HepG2 (cell line): ENCODE results near the gene PLB1. TPM values are rescaled to one million over a fixed set of nuclear protein-coding genes. Genes with fewer than 3 reads are reported as not detected.

Experiments used
- ATAC-seq: fragments of 200-7000 bp; cut with Tn5 transposase; 3 replicates; pipeline ENCODE4 v1.9.1; 2020; ENCODE audit warnings: mild to moderate bottlenecking, moderate library complexity
- BruUV-seq: library from RNA; stranded (reverse); fragments of 400-500 nt; replicated peaks from 2 replicates; lab custom pipeline; 2021; lab: Mats Ljungman, UMichigan
- CTCF ChIA-PET: fragments of 300-600 bp; formaldehyde crosslinking; extraction: SDS; loops from one replicate; lab custom pipeline; 2021; ENCODE audit warnings: low total read pairs, inconsistent platforms, low intra/inter-chr PET ratio; lab: Yijun Ruan, JAX
- POLR2A ChIA-PET: fragments of 350-600 bp; sonication (Branson Sonifier 250); formaldehyde crosslinking; loops from one replicate; lab custom pipeline; 2020; ENCODE audit warnings: antibody characterized with exemption, inconsistent platforms; lab: Yijun Ruan, JAX
- DNase-seq: peaks from one replicate; pipeline ENCODE4 v3.0.0-alpha.2; 2015; ENCODE audit warnings: low spot score
- FAIRE-seq: peaks from 3 replicates; lab custom pipeline; 2011; peaks lifted over from hg19 to GRCh38; lab: Jason Lieb, UNC
- H2AFZ ChIP-seq: one replicate; pipeline ENCODE4 v1.6.1; 2011; ENCODE audit warnings: low read length, inconsistent platforms
- H3K27ac ChIP-seq: fragments of 300-600 bp; 3 replicates; pipeline ENCODE4 v1.8.0; 2011; ENCODE audit warnings: mixed run types, mild to moderate bottlenecking, mixed read lengths, low read length, inconsistent platforms; ENCODE audit not compliant: insufficient read depth; ENCODE audit errors: extremely low read length
- H3K27me3 ChIP-seq, 2 experiments: fragments of 200-600 bp in 1 of 2; 2 replicates in 1 of 2; 3 replicates in 1 of 2; pipeline versions ENCODE4 v1.6.0 to v1.8.0; 2011; ENCODE audit warnings: low read length in 2 of 2, mild to moderate bottlenecking in 2 of 2, moderate library complexity in 2 of 2, inconsistent platforms in 1 of 2; ENCODE audit not compliant: insufficient read depth in 2 of 2, control insufficient read depth in 1 of 2
- H3K36me3 ChIP-seq, 2 experiments: fragments of 200-600 bp in 1 of 2; replicated peaks in 1 of 2; 2 replicates in 1 of 2; 3 replicates in 1 of 2; pipeline versions ENCODE4 v1.5.1 to v1.8.0; 2011; ENCODE audit warnings: low read length in 2 of 2, inconsistent platforms in 1 of 2; ENCODE audit not compliant: insufficient read depth in 2 of 2, control insufficient read depth in 1 of 2
- H3K4me1 ChIP-seq: 2 replicates; pipeline ENCODE4 v1.5.1; 2012; ENCODE audit warnings: low read length, inconsistent platforms; ENCODE audit not compliant: insufficient read depth
- H3K4me2 ChIP-seq: 2 replicates; pipeline ENCODE4 v1.6.0; 2011; ENCODE audit warnings: low read depth, low read length, inconsistent platforms
- H3K4me3 ChIP-seq, 3 experiments: fragments of 200-600 bp in 1 of 3; sonication (generic), shearing (Covaris generic) in 1 of 3; replicated peaks in 1 of 3; 2 replicates each; pipeline ENCODE4 v1.5.1; 2011 to 2016; ENCODE audit warnings: low read length in 3 of 3, inconsistent platforms in 2 of 3, low read depth in 2 of 3, mild to moderate bottlenecking in 2 of 3, control low read depth in 1 of 3, mixed read lengths in 1 of 3; ENCODE audit not compliant: insufficient read depth in 1 of 3
- H3K79me2 ChIP-seq: one replicate; pipeline ENCODE4 v1.6.1; 2011; ENCODE audit warnings: low read length, inconsistent platforms; ENCODE audit not compliant: insufficient read depth
- H3K9ac ChIP-seq: 2 replicates; pipeline ENCODE4 v1.6.0; 2011; ENCODE audit warnings: mild to moderate bottlenecking, low read depth, low read length, inconsistent platforms; ENCODE audit not compliant: insufficient read depth
- H3K9me3 ChIP-seq: 2 replicates; pipeline ENCODE4 v1.5.1; 2012; ENCODE audit warnings: mild to moderate bottlenecking, low read length
- H4K20me1 ChIP-seq: 2 replicates; pipeline ENCODE4 v1.6.0; 2011; ENCODE audit warnings: inconsistent platforms, mild to moderate bottlenecking, low read length, moderate library complexity; ENCODE audit not compliant: insufficient read depth
- CTCF ChIP-seq: sonication (generic); formaldehyde crosslinking; IDR thresholded peaks from 2 replicates; pipeline ENCODE4 v1.5.0; 2020; ENCODE audit warnings: mild to moderate bottlenecking, missing genetic modification reagents, moderate library complexity
- FOXA1 ChIP-seq, 2 experiments: fragments of 450-650 bp in 1 of 2; sonication (generic) in 1 of 2; formaldehyde crosslinking in 1 of 2; IDR thresholded peaks; 2 replicates each; pipeline versions ENCODE4 v1.4.0 to v1.6.1; 2016 to 2020; ENCODE audit warnings: missing genetic modification reagents in 1 of 2
- GABPB1 ChIP-seq: IDR thresholded peaks from 2 replicates; pipeline ENCODE4 v1.6.1; 2016; ENCODE audit warnings: mild to moderate bottlenecking, missing genetic modification reagents, moderate library complexity, missing compliant biosample characterization
- PBX3 ChIP-seq: sonication (generic); formaldehyde crosslinking; IDR thresholded peaks from 2 replicates; pipeline ENCODE4 v1.8.1; 2023; ENCODE audit warnings: missing genetic modification reagents, inconsistent platforms, borderline replicate concordance
- PHF20 ChIP-seq: sonication (generic); formaldehyde crosslinking; IDR thresholded peaks from 2 replicates; pipeline ENCODE4 v1.5.0; 2020; ENCODE audit warnings: mild to moderate bottlenecking, missing genetic modification reagents
- PITX1 ChIP-seq: sonication (generic); formaldehyde crosslinking; IDR thresholded peaks from 2 replicates; pipeline ENCODE4 v1.5.1; 2020; ENCODE audit warnings: mild to moderate bottlenecking, missing genetic modification reagents
- PPARG ChIP-seq: conservative IDR thresholded peaks from 2 replicates; pipeline ENCODE4 v1.6.1; 2016; ENCODE audit warnings: missing biosample characterization, missing genetic modification reagents
- SP1 ChIP-seq, 2 experiments: fragments of 450-650 bp in 1 of 2; sonication (generic) in 1 of 2; formaldehyde crosslinking in 1 of 2; IDR thresholded peaks; 2 replicates each; pipeline versions ENCODE4 v1.4.0 to v1.6.1; 2016 to 2020; ENCODE audit warnings: missing genetic modification reagents in 1 of 2
- TEAD2 ChIP-seq: sonication (generic); formaldehyde crosslinking; IDR thresholded peaks from 2 replicates; pipeline ENCODE4 v1.9.0; 2021; ENCODE audit warnings: missing genetic modification reagents
- ZNF205 ChIP-seq: IDR thresholded peaks from 2 replicates; pipeline ENCODE4 v1.6.1; 2018; ENCODE audit warnings: missing biosample characterization, missing genetic modification reagents
- ZNF234 ChIP-seq: sonication (generic); formaldehyde crosslinking; conservative IDR thresholded peaks from 2 replicates; pipeline ENCODE4 v1.5.1; 2020; ENCODE audit warnings: mild to moderate bottlenecking, missing genetic modification reagents
- WGBS: methylation state at CpG from one replicate; pipeline ENCODE4 v1.1.6; 2017; ENCODE audit warnings: low lambda C conversion rate; 5-methylcytosine and 5-hydroxymethylcytosine counted together
- in situ Hi-C: cut with HindIII; loops from 2 replicates; pipeline ENCODE4 v1.10.0; 2017; ENCODE audit warnings: low pct_unique_long_range_greater_than_20kb; ENCODE audit not compliant: extremely low pct_ligation_motif_present
- intact Hi-C: fragments of 100-400 bp; cut with micrococcal nuclease; formaldehyde crosslinking; loops from one replicate; pipeline ENCODE4 v1.10.0; 2022; ENCODE audit not compliant: unreplicated experiment
- polyA plus RNA-seq, 8 experiments: library from polyadenylated mRNA; depleted of rRNA in 3 of 8; stranded (reverse) in 7 of 8; unstranded in 1 of 8; fragments of >200 nt; fragmentation: Illumina TruSeq in 4 of 8; extraction: Trizol in 4 of 8; gene quantifications; 2 replicates each; pipeline versions ENCODE4 v1.2.1 to v1.2.3, GENCODE V29; 2011 to 2016; ENCODE audit warnings: low read depth in 4 of 8, missing spikeins in 1 of 8, mixed read lengths in 1 of 8; ENCODE audit not compliant: insufficient read depth in 1 of 8
- total RNA-seq, 5 experiments: library from RNA; depleted of rRNA; stranded (reverse); fragments of >200 nt; fragmentation: Illumina TruSeq; extraction: Trizol; gene quantifications; 2 replicates each; pipeline ENCODE4 v1.2.3, GENCODE V29; 2016; ENCODE audit warnings: low read depth in 1 of 5

The PLB1 gene
- total and polyA plus RNA-seq, 2 of the 13 experiments (the other 11 are each of a cell fraction or from before 2014, with no cell fraction given), result 0.20 to 1.8 TPM

GRCh38 chr2:28471214-28471613, 24.6 kb upstream of the PLB1 start:
- peaks cover 14% of the 10 kb centered on the region for H3K4me1 ChIP-seq
- ATAC-seq (peak; percentile 89), FAIRE-seq (no peak), DNase-seq (no peak)
- H3K9me3 ChIP-seq, result no peaks in the 10 kb centered on the region
- no peaks in the 10 kb centered on the region for H3K36me3 ChIP-seq
- POLR2A ChIA-PET, result no interaction called here
- TF ChIP-seq GABPB1, result 0 out of 2 replicates have a peak, but pooled peaks have one; percentile 21
- TF ChIP-seq ZNF234 (CRISPR knock-in tag), result no peak
- TF ChIP-seq PHF20 (CRISPR knock-in tag), result no peak
- TF ChIP-seq FOXA1 (IDR thresholded peaks at IDR 0.05), result no peak
- TF ChIP-seq FOXA1 (CRISPR knock-in tag; IDR thresholded peaks at IDR 0.05), result no peak
- TF ChIP-seq SP1 (IDR thresholded peaks at IDR 0.05), result no peak
- TF ChIP-seq SP1 (CRISPR knock-in tag; IDR thresholded peaks at IDR 0.05), result no peak
- TF ChIP-seq PBX3 (CRISPR knock-in tag), result no peak
- no peak for TF ChIP-seq PITX1 (CRISPR knock-in tag)
- TF ChIP-seq TEAD2 (CRISPR knock-in tag), result no peak
- TF ChIP-seq ZNF205, result no peak
- TF ChIP-seq PPARG (CRISPR knock-in tag), result no peak
- TF ChIP-seq CTCF (CRISPR knock-in tag), result peak; percentile 19; the same call in 1 of the 2 replicates
- H3K27ac ChIP-seq, result no peak overlapping the region
- no TSS peak for BruUV-seq
- no peak overlapping the region for H3K9ac ChIP-seq
- H3K79me2 ChIP-seq, result no peaks in the 10 kb centered on the region
- CTCF ChIA-PET, result no interaction called here
- no peak overlapping the region for H2AFZ ChIP-seq
- H3K4me2 ChIP-seq, result no peak overlapping the region; the same call in 1 of the 2 replicates
- H3K4me3 ChIP-seq, result no peak overlapping the region
- H4K20me1 ChIP-seq, result no peaks in the 10 kb centered on the region
- 21% methylated on average over 5 of the region's 5 CpGs for WGBS
- H3K27me3 ChIP-seq, result peaks cover 1 to 12% of the 10 kb centered on the region in 2 experiments; a peak in 1 of 5 replicates
- in situ Hi-C loops, result no loop called here
- intact Hi-C loops, result no loop called here
